Measurements from ENCODE around the gene HDDC2. TPM values are rescaled to one million over a fixed set of nuclear protein-coding genes. Genes with fewer than 3 reads are reported as not detected.

Gene HDDC2
- total and polyA plus RNA-seq, 9 of the 15 experiments (the other 6 are each of a cell fraction or from before 2014, with no cell fraction given): 194 to 632 (median 294) TPM

DNA sequence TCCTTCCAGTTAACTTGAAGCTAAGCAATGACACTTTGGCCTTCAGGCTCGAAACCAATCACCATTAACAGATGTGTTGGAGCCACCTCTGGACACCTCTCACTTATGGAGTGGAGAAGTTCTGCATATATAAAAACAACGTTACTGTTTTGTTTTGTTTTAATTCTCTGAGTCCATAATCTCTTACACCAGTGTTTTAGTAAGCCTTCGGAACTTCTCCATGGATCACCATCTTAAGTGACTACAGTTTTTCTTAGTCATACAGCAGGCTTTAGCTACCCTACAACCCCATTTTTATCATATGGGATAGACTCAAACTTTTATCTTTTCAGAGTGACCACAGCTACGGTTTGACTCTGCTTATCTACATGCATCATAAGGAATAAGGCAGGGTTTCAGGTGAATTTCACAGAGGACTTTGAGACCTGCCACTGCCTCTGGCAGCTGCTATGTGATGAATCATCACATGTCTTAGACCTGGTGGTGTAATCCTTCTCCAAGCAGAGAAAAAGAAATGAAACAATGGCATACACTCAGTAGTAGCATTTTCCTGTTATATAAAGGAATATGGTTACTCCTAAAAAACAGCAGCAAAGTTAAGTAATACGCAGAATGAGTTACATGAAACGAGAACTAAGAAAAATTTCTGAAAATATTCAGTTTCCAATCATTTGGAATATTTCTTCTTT lies 5.5 kb upstream of the HDDC2 start (continued):
- TF ChIP-seq FOXA3 (CRISPR knock-in tag; conservative IDR thresholded peaks at IDR 0.05 in 1 of 2, IDR thresholded peaks at IDR 0.05 in 1 of 2): no peak
- peak; percentile 67; the same call in 1 of the 2 replicates for TF ChIP-seq ZNF589 (CRISPR knock-in tag; IDR thresholded peaks at IDR 0.05; ENCODE audit: low read depth)
- no peak for TF ChIP-seq ZNF764 (CRISPR knock-in tag; IDR thresholded peaks at IDR 0.05; ENCODE audit: low read depth)
- TF ChIP-seq, protein P1, sequence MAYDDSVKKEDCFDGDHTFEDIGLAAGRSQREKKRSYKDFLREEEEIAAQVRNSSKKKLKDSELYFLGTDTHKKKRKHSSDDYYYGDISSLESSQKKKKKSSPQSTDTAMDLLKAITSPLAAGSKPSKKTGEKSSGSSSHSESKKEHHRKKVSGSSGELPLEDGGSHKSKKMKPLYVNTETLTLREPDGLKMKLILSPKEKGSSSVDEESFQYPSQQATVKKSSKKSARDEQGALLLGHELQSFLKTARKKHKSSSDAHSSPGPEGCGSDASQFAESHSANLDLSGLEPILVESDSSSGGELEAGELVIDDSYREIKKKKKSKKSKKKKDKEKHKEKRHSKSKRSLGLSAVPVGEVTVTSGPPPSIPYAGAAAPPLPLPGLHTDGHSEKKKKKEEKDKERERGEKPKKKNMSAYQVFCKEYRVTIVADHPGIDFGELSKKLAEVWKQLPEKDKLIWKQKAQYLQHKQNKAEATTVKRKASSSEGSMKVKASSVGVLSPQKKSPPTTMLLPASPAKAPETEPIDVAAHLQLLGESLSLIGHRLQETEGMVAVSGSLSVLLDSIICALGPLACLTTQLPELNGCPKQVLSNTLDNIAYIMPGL (CRISPR knock-in tag; IDR thresholded peaks at IDR 0.05): no peak
- no peak for TF ChIP-seq ZNF76 (CRISPR knock-in tag; IDR thresholded peaks at IDR 0.05; ENCODE audit: borderline replicate concordance)
- TF ChIP-seq, protein P2, sequence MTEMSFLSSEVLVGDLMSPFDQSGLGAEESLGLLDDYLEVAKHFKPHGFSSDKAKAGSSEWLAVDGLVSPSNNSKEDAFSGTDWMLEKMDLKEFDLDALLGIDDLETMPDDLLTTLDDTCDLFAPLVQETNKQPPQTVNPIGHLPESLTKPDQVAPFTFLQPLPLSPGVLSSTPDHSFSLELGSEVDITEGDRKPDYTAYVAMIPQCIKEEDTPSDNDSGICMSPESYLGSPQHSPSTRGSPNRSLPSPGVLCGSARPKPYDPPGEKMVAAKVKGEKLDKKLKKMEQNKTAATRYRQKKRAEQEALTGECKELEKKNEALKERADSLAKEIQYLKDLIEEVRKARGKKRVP (CRISPR knock-in tag; IDR thresholded peaks at IDR 0.05): 0 out of 2 replicates have a peak, but pooled peaks have one; percentile 35
- peak; percentile 98 for TF ChIP-seq CTBP1 (IDR thresholded peaks at IDR 0.05; ENCODE audit: borderline replicate concordance)
- TF ChIP-seq ZNF316 (IDR thresholded peaks at IDR 0.05): peak; percentile 91
- peak; percentile 87 for TF ChIP-seq MTA2 (IDR thresholded peaks at IDR 0.05; ENCODE audit: low read depth)
- TF ChIP-seq, protein P3, sequence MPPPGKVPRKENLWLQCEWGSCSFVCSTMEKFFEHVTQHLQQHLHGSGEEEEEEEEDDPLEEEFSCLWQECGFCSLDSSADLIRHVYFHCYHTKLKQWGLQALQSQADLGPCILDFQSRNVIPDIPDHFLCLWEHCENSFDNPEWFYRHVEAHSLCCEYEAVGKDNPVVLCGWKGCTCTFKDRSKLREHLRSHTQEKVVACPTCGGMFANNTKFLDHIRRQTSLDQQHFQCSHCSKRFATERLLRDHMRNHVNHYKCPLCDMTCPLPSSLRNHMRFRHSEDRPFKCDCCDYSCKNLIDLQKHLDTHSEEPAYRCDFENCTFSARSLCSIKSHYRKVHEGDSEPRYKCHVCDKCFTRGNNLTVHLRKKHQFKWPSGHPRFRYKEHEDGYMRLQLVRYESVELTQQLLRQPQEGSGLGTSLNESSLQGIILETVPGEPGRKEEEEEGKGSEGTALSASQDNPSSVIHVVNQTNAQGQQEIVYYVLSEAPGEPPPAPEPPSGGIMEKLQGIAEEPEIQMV (tag; conservative IDR thresholded peaks at IDR 0.05; ENCODE audit: low read depth): peak; percentile 26; the same call in 1 of the 2 replicates
- peak; percentile 69 for TF ChIP-seq PML (IDR thresholded peaks at IDR 0.05; ENCODE audit: low read length)
- no peak for TF ChIP-seq ZFP1 (CRISPR knock-in tag; IDR thresholded peaks at IDR 0.05)
- TF ChIP-seq ESRRA (IDR thresholded peaks at IDR 0.05; ENCODE audit: borderline replicate concordance, low read depth): peak; percentile 83; the same call in 1 of the 2 replicates
- peak; percentile 78 for TF ChIP-seq CC2D1A (IDR thresholded peaks at IDR 0.05)
- no peak for TF ChIP-seq BMI1 (IDR thresholded peaks at IDR 0.05; ENCODE audit: low read length)
- peak; percentile 37; the same call in 1 of the 2 replicates for TF ChIP-seq BHLHE40 (IDR thresholded peaks at IDR 0.05; ENCODE audit: low read length)
- TF ChIP-seq BCOR (IDR thresholded peaks at IDR 0.05): 0 out of 2 replicates have a peak, but pooled peaks have one; percentile 43
- TF ChIP-seq EP400 (IDR thresholded peaks at IDR 0.05): peak; percentile 76
- peak; percentile 72; the same call in 1 of the 2 replicates for TF ChIP-seq GATAD2A (IDR thresholded peaks at IDR 0.05)
- peak; percentile 58 for TF ChIP-seq TBP (optimal IDR thresholded peaks at IDR 0.05; ENCODE audit: low read depth, low read length)
- TF ChIP-seq TEAD1 (CRISPR knock-in tag; IDR thresholded peaks at IDR 0.05): peak in 1 of 2 experiments; percentile 59; a peak in 1 of 4 replicates
- TF ChIP-seq JUNB (CRISPR knock-in tag; conservative IDR thresholded peaks at IDR 0.05): 0 out of 2 replicates have a peak, but pooled peaks have one; percentile 8
- peak; percentile 88 for TF ChIP-seq LEF1 (IDR thresholded peaks at IDR 0.05)
- peak; percentile 71; the same call in 1 of the 2 replicates for TF ChIP-seq MYNN (IDR thresholded peaks at IDR 0.05)
- TF ChIP-seq MYNN (CRISPR knock-in tag; IDR thresholded peaks at IDR 0.05): no peak
- peak; percentile 32; the same call in 1 of the 2 replicates for TF ChIP-seq ZFX (CRISPR knock-in tag; IDR thresholded peaks at IDR 0.05)
- no peak for TF ChIP-seq ZNF232 (CRISPR knock-in tag; IDR thresholded peaks at IDR 0.05)
- 0 out of 2 replicates have a peak, but pooled peaks have one; percentile 31 for TF ChIP-seq ETV1 (tag; conservative IDR thresholded peaks at IDR 0.05; ENCODE audit: low read depth)
